Measurements from ENCODE around the gene FBXW8.
A peak's percentile ranks its signal among the peaks of the same experiment; 100 is the strongest.

FBXW8 gene

GRCh38 chr12:116910645-116911451 is at the start of gene FBXW8:
FBXW8 (plus strand) TSS chr12:116910950; CDS start chr12:116911038, 88 bp downstream.
- DNase-seq (ENCODE audit: low read depth), result peak; percentile 85

GRCh38 chr12:116861320-116861719 is 49.4 kb upstream of the FBXW8 start:
- peak; percentile 79 for DNase-seq (ENCODE audit: low read depth)

- no peak for DNase-seq (ENCODE audit: low read depth)
Measured at GRCh38 chr12:116862167-116862566, 48.6 kb upstream of the FBXW8 start.

- peak; percentile 63 for DNase-seq (ENCODE audit: low read depth)
Measured at GRCh38 chr12:116863275-116863767, 47.4 kb upstream of the FBXW8 start.

GRCh38 chr12:116864371-116865160 is 46.2 kb upstream of the FBXW8 start:
- DNase-seq (ENCODE audit: low read depth), result peak; percentile 89

GRCh38 chr12:116867523-116867922 is 43.2 kb upstream of the FBXW8 start:
- no peak for DNase-seq (ENCODE audit: low read depth)

GRCh38 chr12:116870306-116870705 is 40.4 kb upstream of the FBXW8 start:
- DNase-seq (ENCODE audit: low read depth), result no peak

GRCh38 chr12:116874324-116874995 is 36.3 kb upstream of the FBXW8 start:
- DNase-seq (ENCODE audit: low read depth), result no peak

GRCh38 chr12:116876151-116876869 is 34.4 kb upstream of the FBXW8 start:
- no peak for DNase-seq (ENCODE audit: low read depth)

GRCh38 chr12:116878567-116879508 is 31.9 kb upstream of the FBXW8 start:
- DNase-seq (ENCODE audit: low read depth), result peak; percentile 42

GRCh38 chr12:116879509-116880212 is 31.1 kb upstream of the FBXW8 start:
- no peak for DNase-seq (ENCODE audit: low read depth)

GRCh38 chr12:116880213-116880816 is 30.4 kb upstream of the FBXW8 start:
- DNase-seq (ENCODE audit: low read depth), result no peak

GRCh38 chr12:116880817-116881324 is 29.9 kb upstream of the FBXW8 start:
- peak; percentile 61 for DNase-seq (ENCODE audit: low read depth)

GRCh38 chr12:116881325-116881876 is 29.3 kb upstream of the FBXW8 start, which contains the start of gene HRK:
HRK (minus strand) TSS chr12:116881441; CDS start chr12:116881307, 134 bp downstream.
- no peak for DNase-seq (ENCODE audit: low read depth)

GRCh38 chr12:116881877-116882507 is 28.8 kb upstream of the FBXW8 start:
- no peak for DNase-seq (ENCODE audit: low read depth)

GRCh38 chr12:116882742-116883141 is 28.0 kb upstream of the FBXW8 start:
- DNase-seq (ENCODE audit: low read depth), result peak; percentile 70

GRCh38 chr12:116884871-116885270 is 25.9 kb upstream of the FBXW8 start:
- no peak for DNase-seq (ENCODE audit: low read depth)

GRCh38 chr12:116885491-116885890 is 25.3 kb upstream of the FBXW8 start:
- DNase-seq (ENCODE audit: low read depth), result no peak
